ENCODE data around the gene FZR1. TPM values are rescaled to one million over a fixed set of nuclear protein-coding genes. Genes with fewer than 3 reads are reported as not detected.
"Not testable (repeated sequence)": the region's sequence is repeated elsewhere in the genome, so short reads cannot be mapped to it uniquely, and the experiment has no call there.

Gene FZR1
- total RNA-seq, 1 donor, result 30.2 TPM

DNA sequence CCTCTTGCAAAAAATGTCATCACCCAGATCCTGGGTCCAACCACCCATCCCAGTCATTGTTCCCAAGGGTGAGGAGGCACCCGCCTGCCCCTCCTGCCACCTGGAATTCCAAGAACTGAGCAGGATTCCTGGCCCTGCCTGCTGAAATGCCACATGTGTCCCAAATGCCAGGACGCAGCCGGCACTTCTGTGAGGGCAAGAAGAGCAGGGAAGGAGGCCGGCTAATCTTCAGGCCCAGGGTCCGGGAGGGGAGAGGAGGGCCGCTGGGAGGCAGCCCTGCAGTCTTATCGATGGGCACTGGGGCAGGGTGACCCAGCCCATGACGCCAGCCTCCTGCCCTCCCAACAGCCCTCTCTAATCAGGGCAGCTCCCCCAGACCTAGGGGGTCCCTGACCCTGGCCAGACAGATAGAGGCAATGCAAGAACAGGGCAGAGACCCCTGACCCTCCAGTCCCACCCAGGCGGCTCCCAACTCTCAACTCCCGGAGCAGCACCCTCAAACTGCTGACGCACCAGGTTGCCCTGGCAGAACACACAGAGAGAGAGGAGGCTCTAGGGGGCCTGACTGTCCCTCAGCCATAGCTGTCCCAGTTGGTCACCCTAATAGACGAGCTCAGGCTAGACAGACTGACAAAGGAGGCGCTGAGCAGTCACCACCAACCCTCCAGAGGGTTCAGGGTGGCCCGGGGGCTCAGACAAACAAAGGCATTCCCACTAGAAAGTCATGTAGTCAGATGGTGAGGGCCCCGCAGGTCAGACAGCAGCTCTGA lies 49.7 kb downstream of the FZR1 start:
- TF ChIP-seq, protein P1, sequence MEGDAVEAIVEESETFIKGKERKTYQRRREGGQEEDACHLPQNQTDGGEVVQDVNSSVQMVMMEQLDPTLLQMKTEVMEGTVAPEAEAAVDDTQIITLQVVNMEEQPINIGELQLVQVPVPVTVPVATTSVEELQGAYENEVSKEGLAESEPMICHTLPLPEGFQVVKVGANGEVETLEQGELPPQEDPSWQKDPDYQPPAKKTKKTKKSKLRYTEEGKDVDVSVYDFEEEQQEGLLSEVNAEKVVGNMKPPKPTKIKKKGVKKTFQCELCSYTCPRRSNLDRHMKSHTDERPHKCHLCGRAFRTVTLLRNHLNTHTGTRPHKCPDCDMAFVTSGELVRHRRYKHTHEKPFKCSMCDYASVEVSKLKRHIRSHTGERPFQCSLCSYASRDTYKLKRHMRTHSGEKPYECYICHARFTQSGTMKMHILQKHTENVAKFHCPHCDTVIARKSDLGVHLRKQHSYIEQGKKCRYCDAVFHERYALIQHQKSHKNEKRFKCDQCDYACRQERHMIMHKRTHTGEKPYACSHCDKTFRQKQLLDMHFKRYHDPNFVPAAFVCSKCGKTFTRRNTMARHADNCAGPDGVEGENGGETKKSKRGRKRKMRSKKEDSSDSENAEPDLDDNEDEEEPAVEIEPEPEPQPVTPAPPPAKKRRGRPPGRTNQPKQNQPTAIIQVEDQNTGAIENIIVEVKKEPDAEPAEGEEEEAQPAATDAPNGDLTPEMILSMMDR (IDR thresholded peaks at IDR 0.05; ENCODE audit: insufficient read depth, low read length), result no peak
- DNase-seq (ENCODE audit: low read depth), result no peak

DNA sequence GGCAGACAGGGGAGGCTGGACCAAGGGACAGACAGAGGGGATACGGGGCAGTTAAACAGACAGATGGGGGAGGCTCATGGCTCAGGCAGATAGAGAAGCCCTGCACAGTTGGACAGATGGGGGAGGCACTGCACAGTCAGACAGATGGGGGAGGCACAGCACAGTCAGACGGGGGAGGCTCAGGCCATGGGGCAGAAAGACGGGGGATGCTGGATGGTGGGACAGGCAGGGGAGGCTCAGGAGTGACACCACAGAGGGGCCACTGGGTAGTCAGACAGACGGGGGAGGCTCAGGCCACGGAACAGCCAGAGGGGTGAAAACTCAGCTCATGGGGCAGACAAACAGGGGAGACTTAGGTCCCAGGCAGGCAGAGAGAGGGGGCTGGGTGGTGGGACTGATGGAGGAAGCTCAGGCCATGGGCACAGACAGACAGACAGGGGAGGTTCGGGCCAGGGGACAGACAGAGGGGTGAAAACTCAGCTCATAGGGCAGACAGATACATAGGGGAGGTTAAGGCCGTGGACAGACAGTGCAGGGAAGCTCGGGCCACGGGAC lies 50.4 kb downstream of the FZR1 start:
- H3K4me3 ChIP-seq (ENCODE audit: low read depth, low read length), result peak overlapping the region; percentile 95
- DNase-seq (ENCODE audit: low read depth), result no peak

More for the DNA sequence above, 49.7 kb downstream of the FZR1 start:
- peak overlapping the region; percentile 95 for H3K4me3 ChIP-seq (ENCODE audit: low read depth, low read length)

DNA sequence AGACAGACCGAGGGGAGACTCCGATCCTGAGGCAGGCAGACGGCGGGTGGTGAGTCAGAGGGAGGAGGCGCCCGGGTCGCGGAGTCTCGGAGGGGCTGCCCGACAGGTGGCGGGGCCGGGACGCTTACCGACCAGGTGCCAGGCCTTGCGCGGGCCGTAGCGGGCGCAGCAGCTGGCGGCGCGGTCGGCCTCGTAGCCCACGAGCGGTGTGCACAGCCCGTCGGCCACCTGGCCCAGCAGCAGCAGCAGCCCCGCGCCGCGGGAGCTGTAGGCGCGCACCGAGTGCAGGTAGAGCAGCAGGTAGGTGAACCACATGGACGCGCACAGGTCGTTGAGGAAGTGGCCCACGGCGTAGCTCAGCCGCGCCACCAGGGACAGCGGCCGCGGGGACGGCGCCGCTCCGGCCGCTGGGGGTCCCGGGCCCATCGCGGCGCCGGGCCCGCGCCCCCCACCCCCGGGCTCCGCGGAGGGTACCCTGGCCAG lies 50.9 kb downstream of the FZR1 start:
- no peak for DNase-seq (ENCODE audit: low read depth)
- TF ChIP-seq, protein P1 (IDR thresholded peaks at IDR 0.05; ENCODE audit: insufficient read depth, low read length), result no peak
- H3K4me3 ChIP-seq (ENCODE audit: low read depth, low read length), result peak overlapping the region; percentile 95

More for the DNA sequence above, 50.4 kb downstream of the FZR1 start:
- TF ChIP-seq, protein P1 (IDR thresholded peaks at IDR 0.05; ENCODE audit: insufficient read depth, low read length), result no peak

DNA sequence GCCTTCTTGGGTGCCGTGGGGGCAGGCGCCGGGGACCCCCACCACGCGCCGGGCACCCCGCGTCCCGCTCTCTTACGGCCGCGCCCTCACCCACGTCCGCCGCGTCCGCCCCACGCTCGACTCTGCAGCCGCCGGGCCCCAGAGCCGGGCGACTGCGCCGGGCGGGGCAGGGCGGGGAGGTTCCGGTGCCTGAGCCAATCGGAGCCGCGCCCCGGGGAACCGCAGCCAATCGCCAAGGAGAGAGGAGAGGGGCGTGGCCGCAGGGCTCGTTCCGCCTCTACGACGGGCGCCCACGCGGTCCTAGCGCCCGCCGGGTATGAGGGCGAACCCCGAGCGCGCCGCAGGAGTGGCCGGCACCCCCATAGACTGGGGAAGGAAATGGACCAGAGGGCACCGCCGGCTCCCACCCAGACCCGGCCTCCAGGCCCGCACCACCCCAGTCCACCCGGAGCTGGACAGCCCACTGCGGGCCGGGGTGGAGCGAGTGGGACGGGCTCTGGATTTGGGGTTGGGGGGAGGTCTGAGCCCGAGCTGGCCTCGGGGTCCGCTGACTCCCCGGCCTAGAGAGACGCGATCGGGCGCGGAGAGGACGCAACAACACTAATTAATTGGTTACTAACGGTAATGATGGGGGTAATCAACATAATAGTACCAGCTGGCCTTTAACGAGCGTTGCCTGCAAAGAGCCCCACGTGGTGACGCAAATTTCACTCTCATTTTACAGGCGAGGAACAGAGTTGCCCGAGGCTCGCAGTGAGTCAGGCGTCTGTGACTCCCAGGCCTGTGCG lies 51.5 kb downstream of the FZR1 start, which contains the start of gene MFSD12:
MFSD12 (minus strand) TSS at position 126 of the 788 bp plus-strand sequence. CDS start 183 bp downstream, outside the sequence.
- TF ChIP-seq, protein P1 (IDR thresholded peaks at IDR 0.05; ENCODE audit: insufficient read depth, low read length), result no peak
- DNase-seq (ENCODE audit: low read depth), result peak; percentile 82
- peak within 1 kb of the TSS; percentile 95 for H3K4me3 ChIP-seq (ENCODE audit: low read depth, low read length)

DNA sequence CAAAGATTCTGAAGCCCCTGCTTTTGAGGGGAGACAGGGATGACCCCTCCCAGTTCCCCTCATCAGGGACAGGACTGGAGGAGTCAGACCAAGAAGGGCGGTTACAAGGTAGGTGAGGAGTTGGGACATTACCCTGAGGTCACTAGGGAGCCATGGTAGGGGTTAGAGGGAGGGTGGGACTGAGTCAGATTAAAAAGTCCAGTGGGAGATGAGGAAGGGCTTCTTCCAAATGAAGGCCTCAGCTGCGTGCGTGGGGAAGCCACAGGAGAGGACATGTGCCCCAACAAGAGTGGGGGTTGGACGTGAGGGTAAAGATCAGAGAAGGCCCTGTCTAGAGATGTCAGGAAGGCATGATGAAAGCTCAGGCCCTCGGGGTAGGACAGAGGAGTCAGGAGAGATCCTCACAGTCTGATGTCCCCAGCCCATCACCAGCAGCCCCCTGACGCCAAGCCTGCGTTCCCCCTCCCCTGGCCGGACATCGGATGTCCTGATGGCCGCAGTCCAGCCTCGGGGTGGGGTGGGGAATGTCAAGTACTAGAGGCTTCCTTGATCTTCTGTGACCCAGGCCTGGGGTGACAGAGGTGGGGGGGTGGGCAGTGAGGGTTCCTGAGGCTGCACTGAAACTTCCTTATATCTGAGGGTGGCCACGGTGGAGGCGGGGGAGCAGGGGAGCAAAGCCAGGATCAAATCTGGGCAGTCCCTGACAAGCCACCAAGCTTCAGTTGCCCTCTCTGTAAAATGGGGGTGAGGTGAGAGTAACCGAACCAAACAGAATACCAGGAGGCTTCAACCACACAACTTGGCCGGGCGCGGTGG lies 57.8 kb downstream of the FZR1 start:
- H3K4me3 ChIP-seq (ENCODE audit: low read depth, low read length), result no peak overlapping the region
- TF ChIP-seq, protein P1 (IDR thresholded peaks at IDR 0.05; ENCODE audit: insufficient read depth, low read length), result no peak
- no peak for DNase-seq (ENCODE audit: low read depth)

DNA sequence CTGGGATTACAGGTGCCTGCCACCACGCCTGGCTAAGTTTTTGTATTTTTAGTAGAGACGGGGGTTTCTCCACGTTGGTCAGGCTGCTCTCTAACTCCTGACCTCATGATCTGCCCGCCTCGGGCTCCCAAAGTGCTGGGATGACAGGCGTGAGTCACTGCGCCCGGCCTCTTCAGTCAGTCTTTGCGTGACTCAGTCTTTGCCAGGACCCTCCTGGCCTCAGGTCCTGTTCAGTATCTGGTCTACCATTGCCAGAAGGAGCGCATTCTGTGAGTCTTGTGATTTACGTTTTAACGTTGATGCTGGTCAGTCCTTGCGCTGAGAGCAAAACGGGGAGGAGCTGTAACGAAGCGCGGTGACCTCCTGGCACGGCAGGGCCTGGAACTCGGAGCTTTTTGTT lies 59.0 kb downstream of the FZR1 start:
- no peak overlapping the region for H3K4me3 ChIP-seq (ENCODE audit: low read depth, low read length)
- no peak for DNase-seq (ENCODE audit: low read depth)
- TF ChIP-seq, protein P1 (IDR thresholded peaks at IDR 0.05; ENCODE audit: insufficient read depth, low read length), result no peak

- H3K4me3 ChIP-seq (ENCODE audit: low read depth, low read length); DNase-seq (ENCODE audit: low read depth): not testable (repeated sequence)
Measured at GRCh38 chr19:3570042-3570441, 63.9 kb downstream of the FZR1 start.
